OCI-LY1 (cell line): ENCODE data around the gene NUCB2.

Experiments used
- H2AFZ ChIP-seq: fragments of 200-600 bp; sonication (generic), shearing (Covaris generic); 2 replicates; pipeline ENCODE4 v1.6.0; 2014; ENCODE audit warnings: antibody characterized with exemption, mild to moderate bottlenecking, low read length
- H3F3A ChIP-seq: fragments of 200-600 bp; sonication (generic), shearing (Covaris generic); 2 replicates; pipeline ENCODE4 v1.6.0; 2014; ENCODE audit warnings: mild to moderate bottlenecking, antibody characterized with exemption, low read length, moderate library complexity; ENCODE audit not compliant: insufficient read depth
- H3K27ac ChIP-seq: fragments of 200-600 bp; sonication (generic); 2 replicates; pipeline ENCODE4 v1.5.1; 2014; ENCODE audit warnings: low read length, mixed run types, mild to moderate bottlenecking, low read depth; ENCODE audit not compliant: poor library complexity, severe bottlenecking
- H3K27me3 ChIP-seq: fragments of 200-600 bp; sonication (generic); 2 replicates; pipeline ENCODE4 v1.6.0; 2014; ENCODE audit warnings: antibody characterized with exemption, mild to moderate bottlenecking, low read length, moderate library complexity; ENCODE audit not compliant: insufficient read depth
- H3K36me3 ChIP-seq: fragments of 200-600 bp; sonication (generic); 2 replicates; pipeline ENCODE4 v1.6.1; 2014; ENCODE audit warnings: mild to moderate bottlenecking, antibody characterized with exemption, low read length, moderate library complexity, mixed read lengths; ENCODE audit not compliant: insufficient read depth
- H3K4me1 ChIP-seq: fragments of 200-600 bp; sonication (generic); 2 replicates; pipeline ENCODE4 v1.5.1; 2014; ENCODE audit warnings: mild to moderate bottlenecking, low read length, moderate library complexity; ENCODE audit not compliant: insufficient read depth, severe bottlenecking
- H3K4me2 ChIP-seq: fragments of 200-600 bp; sonication (generic), shearing (Covaris generic); 2 replicates; pipeline ENCODE4 v1.6.1; 2014; ENCODE audit warnings: low read length
- H3K4me3 ChIP-seq: fragments of 200-600 bp; sonication (generic); 2 replicates; pipeline ENCODE4 v1.5.1; 2014; ENCODE audit warnings: low read length, low read depth, mild to moderate bottlenecking, mixed read lengths; ENCODE audit not compliant: poor library complexity, severe bottlenecking
- H3K79me2 ChIP-seq: fragments of 200-600 bp; shearing (Covaris generic); 2 replicates; pipeline ENCODE4 v1.6.1; 2016; ENCODE audit warnings: mixed run types, low read length, mixed read lengths; ENCODE audit not compliant: insufficient read depth
- H3K9ac ChIP-seq: fragments of 200-600 bp; sonication (generic), shearing (Covaris generic); 2 replicates; pipeline ENCODE4 v1.6.1; 2014; ENCODE audit warnings: mild to moderate bottlenecking, low read length, mixed read lengths
- H3K9me2 ChIP-seq: fragments of 200-600 bp; sonication (generic), shearing (Covaris generic); 2 replicates; pipeline ENCODE4 v1.6.1; 2014; ENCODE audit warnings: low read depth, mild to moderate bottlenecking, low read length, mixed read lengths
- H3K9me3 ChIP-seq: fragments of 200-600 bp; shearing (Covaris generic); 2 replicates; pipeline ENCODE4 v1.6.1; 2014; ENCODE audit warnings: low read length, mixed read lengths
- H4K20me1 ChIP-seq: fragments of 200-600 bp; sonication (generic), shearing (Covaris generic); 2 replicates; pipeline ENCODE4 v1.6.0; 2016; ENCODE audit warnings: mild to moderate bottlenecking, low read length; ENCODE audit not compliant: insufficient read depth
- CTCF ChIP-seq: fragments of 200-600 bp; sonication (generic), shearing (Covaris generic); IDR thresholded peaks from 2 replicates; pipeline ENCODE4 v1.5.1; 2017; ENCODE audit warnings: mild to moderate bottlenecking, antibody characterized with exemption, low read length, moderate library complexity, mixed read lengths
- EZH2 ChIP-seq: fragments of 200-600 bp; sonication (generic), shearing (Covaris generic); IDR thresholded peaks from 2 replicates; pipeline ENCODE4 v1.8.0; 2017; ENCODE audit warnings: borderline replicate concordance, mixed run types, mild to moderate bottlenecking, antibody characterized with exemption, low read length, moderate library complexity, mixed read lengths

Gene NUCB2

GRCh38 chr11:17296852-17297559 is 20.5 kb downstream of the NUCB2 start:
- Histone ChIP-seq H3K9me2 (no peaks in the 10 kb centered on the region), H4K20me1 (no peaks in the 10 kb centered on the region), H3K9me3 (no peaks in the 10 kb centered on the region), H3K4me3 (no peak overlapping the region), H3F3A (no peaks in the 10 kb centered on the region; the same call in 1 of the 2 replicates), H3K36me3 (peaks cover 38% of the 10 kb centered on the region), H3K27me3 (no peaks in the 10 kb centered on the region), H3K4me1 (no peaks in the 10 kb centered on the region), H3K4me2 (no peak overlapping the region), H3K79me2 (no peaks in the 10 kb centered on the region), H3K27ac (no peak overlapping the region), H2AFZ (no peak overlapping the region), H3K9ac (no peak overlapping the region)
- TF ChIP-seq CTCF (no peak), EZH2 (no peak)

GRCh38 chr11:17298302-17298701 is 21.8 kb downstream of the NUCB2 start:
- Histone ChIP-seq H3K9me2 (no peaks in the 10 kb centered on the region), H3K4me3 (no peak overlapping the region), H4K20me1 (no peaks in the 10 kb centered on the region), H3K4me1 (no peaks in the 10 kb centered on the region), H3K4me2 (no peak overlapping the region), H2AFZ (no peak overlapping the region), H3K9ac (no peak overlapping the region), H3K27ac (no peak overlapping the region), H3F3A (no peaks in the 10 kb centered on the region; the same call in 1 of the 2 replicates), H3K36me3 (peaks cover 35% of the 10 kb centered on the region), H3K27me3 (no peaks in the 10 kb centered on the region), H3K9me3 (no peaks in the 10 kb centered on the region), H3K79me2 (no peaks in the 10 kb centered on the region)
- no peak for TF ChIP-seq EZH2
- TF ChIP-seq CTCF: no peak

- Histone ChIP-seq H4K20me1 (no peaks in the 10 kb centered on the region), H3F3A (no peaks in the 10 kb centered on the region; the same call in 1 of the 2 replicates), H3K27me3 (no peaks in the 10 kb centered on the region), H3K4me2 (no peak overlapping the region), H3K9me3 (no peaks in the 10 kb centered on the region), H3K9me2 (no peaks in the 10 kb centered on the region), H3K9ac (no peak overlapping the region), H2AFZ (no peak overlapping the region), H3K4me3 (no peak overlapping the region), H3K79me2 (no peaks in the 10 kb centered on the region), H3K27ac (no peak overlapping the region), H3K36me3 (peaks cover 50% of the 10 kb centered on the region), H3K4me1 (no peaks in the 10 kb centered on the region)
- TF ChIP-seq CTCF (no peak), EZH2 (no peak)
These were observed 23.8 kb downstream of the NUCB2 start for GRCh38 chr11:17300372-17300771.
